Tibial artery (tissue), 4 donors: ENCODE data around the gene CELF5.
"Not testable (repeated sequence)": the region's sequence is repeated elsewhere in the genome, so short reads cannot be mapped to it uniquely, and the experiment has no call there.

Experiments
- DNase-seq, 2 donors: peaks; one replicate each; pipeline ENCODE4 v3.0.0-alpha.2; 2019
- H3K27ac ChIP-seq, 2 donors: fragments of 200-600 bp; sonication (generic) in 1 of 2; 1 replicate in 1 of 2; 2 replicates in 1 of 2; pipeline ENCODE4 v1.5.1; 2018 to 2019; ENCODE audit warnings: mild to moderate bottlenecking in 1 of 2
- H3K27me3 ChIP-seq, 2 donors: fragments of 200-600 bp; sonication (generic) in 1 of 2; one replicate each; pipeline versions ENCODE4 v1.5.1 to v1.6.0; 2016 to 2019
- H3K36me3 ChIP-seq, 3 donors: fragments of 200-600 bp; sonication (generic) in 2 of 3; one replicate each; pipeline ENCODE4 v1.5.1; 2016 to 2019; ENCODE audit warnings: mild to moderate bottlenecking in 2 of 3
- H3K4me1 ChIP-seq, 4 donors: fragments of 200-600 bp; sonication (generic) in 2 of 4; 1 replicate in 3 of 4; 2 replicates in 1 of 4; pipeline ENCODE4 v1.5.1; 2016 to 2019
- H3K4me3 ChIP-seq, 2 donors: fragments of 200-600 bp; sonication (generic) in 1 of 2; 1 replicate in 1 of 2; 2 replicates in 1 of 2; pipeline ENCODE4 v1.5.1; 2018 to 2019; ENCODE audit warnings: mild to moderate bottlenecking in 2 of 2
- H3K9me3 ChIP-seq, 3 donors: fragments of 200-600 bp; sonication (generic) in 1 of 3; one replicate each; pipeline ENCODE4 v1.5.1; 2016 to 2019
- CTCF ChIP-seq, 2 experiments: fragments of 200-600 bp in 1 of 2; fragments of 450-650 bp in 1 of 2; IDR thresholded peaks; one replicate each; pipeline ENCODE4 v1.5.1; 2017 to 2019; ENCODE audit warnings: antibody characterized with exemption in 2 of 2, mild to moderate bottlenecking in 1 of 2, moderate library complexity in 1 of 2
- intact Hi-C: fragments of 100-400 bp; cut with DNase I; formaldehyde crosslinking; loops from one replicate; pipeline ENCODE4 v1.15.0; 2023; ENCODE audit warnings: low total_unique reads

CELF5 gene

GRCh38 chr19:3196933-3197205, 27.6 kb upstream of the CELF5 start:
- intact Hi-C loops = no loop called here
- Histone ChIP-seq H3K27me3 (no peaks in the 10 kb centered on the region), H3K4me1 (no peaks in the 10 kb centered on the region), H3K9me3 (no peaks in the 10 kb centered on the region), H3K27ac (no peak overlapping the region), H3K4me3 (no peak overlapping the region), H3K36me3 (peaks cover 0 to 79% (median 43%) of the 10 kb centered on the region in 3 donors)
- TF ChIP-seq CTCF (IDR thresholded peaks at IDR 0.05) = no peak
- DNase-seq = no peak

GRCh38 chr19:3198901-3199700, 25.4 kb upstream of the CELF5 start:
- no peak overlapping the region for H3K27ac ChIP-seq
- no peaks in the 10 kb centered on the region for H3K4me1 ChIP-seq
- no peak for DNase-seq
- H3K27me3 ChIP-seq = no peaks in the 10 kb centered on the region
- H3K4me3 ChIP-seq = no peak overlapping the region
- H3K9me3 ChIP-seq = no peaks in the 10 kb centered on the region
- H3K36me3 ChIP-seq = peaks cover 7 to 81% (median 49%) of the 10 kb centered on the region in 3 donors
- no peak for TF ChIP-seq CTCF (IDR thresholded peaks at IDR 0.05)
- intact Hi-C loops = no loop called here

- Histone ChIP-seq H3K4me1 (no peaks in the 10 kb centered on the region), H3K27me3 (no peaks in the 10 kb centered on the region), H3K27ac (no peak overlapping the region), H3K36me3 (peaks cover 26 to 90% (median 61%) of the 10 kb centered on the region in 3 donors), H3K4me3 (no peak overlapping the region), H3K9me3 (no peaks in the 10 kb centered on the region)
- no peak for DNase-seq
- no peak for TF ChIP-seq CTCF (IDR thresholded peaks at IDR 0.05)
- intact Hi-C loops = no loop called here
Measured at GRCh38 chr19:3201072-3201700, 23.3 kb upstream of the CELF5 start.

- H3K4me1 ChIP-seq = no peaks in the 10 kb centered on the region
- no peak overlapping the region for H3K27ac ChIP-seq
- H3K9me3 ChIP-seq = no peaks in the 10 kb centered on the region
- TF ChIP-seq CTCF (IDR thresholded peaks at IDR 0.05) = no peak
- peaks cover 31 to 90% (median 61%) of the 10 kb centered on the region in 3 donors for H3K36me3 ChIP-seq
- no peaks in the 10 kb centered on the region for H3K27me3 ChIP-seq
- intact Hi-C loops = no loop called here
- no peak overlapping the region for H3K4me3 ChIP-seq
- no peak for DNase-seq
Measured at GRCh38 chr19:3201911-3202310, 22.6 kb upstream of the CELF5 start.

GRCh38 chr19:3202346-3202745, 22.1 kb upstream of the CELF5 start:
- Histone ChIP-seq H3K4me1 (no peaks in the 10 kb centered on the region), H3K9me3 (no peaks in the 10 kb centered on the region), H3K27me3 (no peaks in the 10 kb centered on the region), H3K27ac (no peak overlapping the region), H3K36me3 (peaks cover 35 to 90% (median 64%) of the 10 kb centered on the region in 3 donors), H3K4me3 (no peak overlapping the region)
- intact Hi-C loops = no loop called here
- TF ChIP-seq CTCF (IDR thresholded peaks at IDR 0.05) = no peak
- no peak for DNase-seq

GRCh38 chr19:3202895-3203294, 21.6 kb upstream of the CELF5 start:
- H3K27ac ChIP-seq, H3K4me1 ChIP-seq, H3K27me3 ChIP-seq, DNase-seq, H3K9me3 ChIP-seq, H3K4me3 ChIP-seq, intact Hi-C loops: not testable (repeated sequence)
- H3K36me3 ChIP-seq = peaks cover 40 to 90% (median 69%) of the 10 kb centered on the region in 3 donors
